ENCODE results near the gene PDZRN4. TPM values are rescaled to one million over a fixed set of nuclear protein-coding genes. Genes with fewer than 3 reads are reported as not detected.

Gene PDZRN4
- polyA plus RNA-seq, 2 of the 4 experiments (the other 2 are of a cell fraction) = 0.03 TPM

DNA sequence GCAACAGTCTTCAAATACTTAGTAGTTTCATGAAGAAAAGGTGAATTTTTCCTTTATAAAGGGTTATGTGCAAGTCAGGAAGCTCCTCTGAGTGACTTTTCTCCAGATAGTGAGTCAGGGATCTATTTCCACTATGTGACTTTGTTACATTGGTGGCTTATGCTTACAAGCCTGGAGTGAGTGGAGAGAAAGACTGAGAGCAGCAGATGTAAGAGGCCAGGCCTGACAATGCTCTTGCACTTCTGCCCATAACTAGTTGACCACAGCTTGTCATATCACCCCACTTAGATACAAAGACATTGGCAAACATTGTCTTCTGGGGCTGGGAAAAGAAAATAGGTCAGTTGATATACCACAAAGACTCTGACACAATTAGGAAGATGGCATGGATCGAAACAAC lies 236.5 kb downstream of the PDZRN4 start:
- WGBS (ENCODE audit: missing lambda C conversion rate) = 14% methylated on average over 1 of the region's 1 CpG
- ChIA-PET CTCF (no interaction called here), POLR2A (no interaction called here)
- Histone ChIP-seq H3K9me3 (no peaks in the 10 kb centered on the region), H3K4me1 (no peaks in the 10 kb centered on the region), H3K27ac (no peak overlapping the region), H3K4me3 (no peak overlapping the region), H3K4me2 (no peak overlapping the region)
- TF ChIP-seq RCOR1 (IDR thresholded peaks at IDR 0.05; ENCODE audit: low read depth, low read length) (no peak), FOSB (CRISPR knock-in tag; IDR thresholded peaks at IDR 0.05) (no peak), EP300 (IDR thresholded peaks at IDR 0.05) (no peak), NFE2L2 (conservative IDR thresholded peaks at IDR 0.05; ENCODE audit: low read length) (no peak), MYC (IDR thresholded peaks at IDR 0.05; ENCODE audit: borderline replicate concordance, low read length) (no peak)
- TF ChIP-seq, protein P1, sequence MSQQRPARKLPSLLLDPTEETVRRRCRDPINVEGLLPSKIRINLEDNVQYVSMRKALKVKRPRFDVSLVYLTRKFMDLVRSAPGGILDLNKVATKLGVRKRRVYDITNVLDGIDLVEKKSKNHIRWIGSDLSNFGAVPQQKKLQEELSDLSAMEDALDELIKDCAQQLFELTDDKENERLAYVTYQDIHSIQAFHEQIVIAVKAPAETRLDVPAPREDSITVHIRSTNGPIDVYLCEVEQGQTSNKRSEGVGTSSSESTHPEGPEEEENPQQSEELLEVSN (IDR thresholded peaks at IDR 0.05; ENCODE audit: borderline replicate concordance, low read depth) = no peak
- DNase-seq (ENCODE audit: low read depth in 1 of 2, low spot score in 1 of 2) (no peak), FAIRE-seq (no peak), ATAC-seq (no peak)

DNA sequence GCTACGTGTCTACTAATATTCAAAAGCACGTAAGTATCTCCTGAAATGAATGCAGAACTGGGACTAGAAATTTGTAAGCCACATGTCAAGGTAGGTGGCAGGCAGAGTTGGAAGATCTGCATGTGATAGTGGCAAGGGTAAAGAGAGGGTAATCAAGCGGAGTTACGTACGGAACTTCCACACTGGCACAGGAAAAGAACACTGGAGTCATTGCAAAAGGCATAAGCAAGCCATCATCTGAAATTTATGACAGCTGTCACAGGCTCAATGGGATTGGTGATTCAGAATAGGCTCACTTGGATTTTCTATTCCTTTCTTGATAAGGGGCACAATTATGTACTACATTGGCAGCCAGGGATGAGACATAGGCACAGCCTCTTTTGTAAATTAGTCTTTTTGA lies 245.3 kb downstream of the PDZRN4 start:
- no peak for ATAC-seq
- WGBS (ENCODE audit: missing lambda C conversion rate) = 49% methylated on average over 5 of the region's 5 CpGs
- CTCF ChIA-PET = no interaction called here
- POLR2A ChIA-PET = no interaction called here
- FAIRE-seq = no peak
- Histone ChIP-seq H3K4me3 (no peak overlapping the region), H3K9me3 (no peaks in the 10 kb centered on the region), H3K4me1 (no peaks in the 10 kb centered on the region), H3K27ac (no peak overlapping the region), H3K4me2 (no peak overlapping the region)
- no peak for DNase-seq (ENCODE audit: low read depth in 1 of 2, low spot score in 1 of 2)
- TF ChIP-seq JUN (IDR thresholded peaks at IDR 0.05) = no peak
- no peak for TF ChIP-seq FOSB (CRISPR knock-in tag; IDR thresholded peaks at IDR 0.05)
- no peak for TF ChIP-seq EHMT2 (IDR thresholded peaks at IDR 0.05; ENCODE audit: low read depth)

DNA sequence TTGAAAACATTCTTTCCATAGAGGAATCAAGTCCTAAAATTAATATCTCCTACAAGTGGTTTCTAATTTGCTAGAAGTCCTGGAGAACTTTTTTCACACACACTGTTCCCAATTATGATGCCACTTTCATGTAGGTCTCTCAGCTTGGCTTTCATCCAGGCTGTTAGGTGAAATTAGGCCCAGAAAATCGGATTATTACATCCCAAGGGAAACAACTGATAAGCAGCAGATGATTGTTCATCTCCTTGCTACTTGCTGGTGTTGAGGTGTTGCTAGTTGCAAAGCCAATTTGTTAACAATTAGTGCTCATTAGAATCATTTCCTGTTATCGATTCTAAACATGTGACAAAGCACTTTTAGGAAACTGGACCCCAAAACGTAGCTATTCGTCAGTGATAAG lies 248.0 kb downstream of the PDZRN4 start:
- no peak for DNase-seq (ENCODE audit: low read depth in 1 of 2, low spot score in 1 of 2)
- TF ChIP-seq POLR2A (IDR thresholded peaks at IDR 0.05; ENCODE audit: low read length) (no peak), HEYL (CRISPR knock-in tag; IDR thresholded peaks at IDR 0.05) (no peak), POLR2AphosphoS2 (conservative IDR thresholded peaks at IDR 0.05; ENCODE audit: low read length) (no peak), PHF8 (IDR thresholded peaks at IDR 0.05; ENCODE audit: borderline replicate concordance, low read depth) (no peak), KDM1A (IDR thresholded peaks at IDR 0.05; ENCODE audit: low read depth) (no peak), NFE2L2 (conservative IDR thresholded peaks at IDR 0.05; ENCODE audit: low read length) (no peak), HOXB13 (CRISPR knock-in tag; IDR thresholded peaks at IDR 0.05; ENCODE audit: low read depth) (no peak), RAD21 (conservative IDR thresholded peaks at IDR 0.05 in 1 of 2, IDR thresholded peaks at IDR 0.05 in 1 of 2) (no peak), CBX2 (IDR thresholded peaks at IDR 0.05; ENCODE audit: borderline replicate concordance, low read depth) (no peak), JUN (IDR thresholded peaks at IDR 0.05) (no peak), CBX8 (IDR thresholded peaks at IDR 0.05) (no peak), RNF2 (IDR thresholded peaks at IDR 0.05; ENCODE audit: borderline replicate concordance, low read depth) (no peak), EP300 (IDR thresholded peaks at IDR 0.05) (no peak), TP53 (CRISPR knock-in tag; IDR thresholded peaks at IDR 0.05) (no peak)
- TF ChIP-seq, protein P1 (IDR thresholded peaks at IDR 0.05; ENCODE audit: borderline replicate concordance, low read depth) = no peak
- H3K4me1 ChIP-seq = no peaks in the 10 kb centered on the region
- ChIA-PET POLR2A (no interaction called here), CTCF (no interaction called here)
- no peak overlapping the region for H3K27ac ChIP-seq
- no peak overlapping the region for H3K4me3 ChIP-seq
- H3K4me2 ChIP-seq = no peak overlapping the region
- H3K9me3 ChIP-seq = no peaks in the 10 kb centered on the region
- WGBS (ENCODE audit: missing lambda C conversion rate) = 15% methylated on average over 4 of the region's 4 CpGs
- ATAC-seq = no peak
- FAIRE-seq = no peak

DNA sequence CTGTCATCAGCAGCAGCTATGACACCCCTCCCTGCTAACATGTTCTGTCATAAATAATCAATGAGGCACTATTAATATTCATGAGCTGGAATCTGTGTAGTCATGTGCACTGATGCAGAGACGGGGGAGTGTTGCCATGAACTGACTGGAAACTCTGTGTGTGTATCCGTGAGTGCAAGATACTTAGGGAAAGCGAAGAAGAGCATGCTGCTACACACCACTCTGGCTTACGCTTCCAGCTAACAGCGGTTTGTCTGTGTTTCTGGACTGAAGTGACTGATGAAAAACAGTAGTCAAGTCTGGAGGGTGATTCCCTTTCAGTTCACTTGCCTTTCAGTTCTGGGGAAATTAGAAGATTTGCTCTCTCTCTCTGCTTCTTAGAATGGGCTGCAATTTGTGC lies 249.4 kb downstream of the PDZRN4 start:
- no peak for DNase-seq (ENCODE audit: low read depth in 1 of 2, low spot score in 1 of 2)
- ChIA-PET CTCF (no interaction called here), POLR2A (no interaction called here)
- ATAC-seq = no peak
- Histone ChIP-seq H3K4me1 (no peaks in the 10 kb centered on the region), H3K4me3 (no peak overlapping the region), H3K9me3 (no peaks in the 10 kb centered on the region), H3K4me2 (no peak overlapping the region), H3K27ac (no peak overlapping the region)
- FAIRE-seq = no peak
- 36% methylated on average over 5 of the region's 5 CpGs for WGBS (ENCODE audit: missing lambda C conversion rate)
- TF ChIP-seq NFE2L2 (conservative IDR thresholded peaks at IDR 0.05; ENCODE audit: low read length) (no peak), PHF8 (IDR thresholded peaks at IDR 0.05; ENCODE audit: borderline replicate concordance, low read depth) (no peak), FOSL2 (IDR thresholded peaks at IDR 0.05) (no peak), FOSL2 (CRISPR knock-in tag; IDR thresholded peaks at IDR 0.05) (no peak), CHD4 (IDR thresholded peaks at IDR 0.05; ENCODE audit: borderline replicate concordance) (no peak), ZSCAN20 (CRISPR knock-in tag; IDR thresholded peaks at IDR 0.05) (no peak), JUNB (IDR thresholded peaks at IDR 0.05) (no peak), RAD21 (conservative IDR thresholded peaks at IDR 0.05 in 1 of 2, IDR thresholded peaks at IDR 0.05 in 1 of 2) (no peak), MAFK (IDR thresholded peaks at IDR 0.05; ENCODE audit: partially characterized antibody) (no peak)
- TF ChIP-seq, protein P2, sequence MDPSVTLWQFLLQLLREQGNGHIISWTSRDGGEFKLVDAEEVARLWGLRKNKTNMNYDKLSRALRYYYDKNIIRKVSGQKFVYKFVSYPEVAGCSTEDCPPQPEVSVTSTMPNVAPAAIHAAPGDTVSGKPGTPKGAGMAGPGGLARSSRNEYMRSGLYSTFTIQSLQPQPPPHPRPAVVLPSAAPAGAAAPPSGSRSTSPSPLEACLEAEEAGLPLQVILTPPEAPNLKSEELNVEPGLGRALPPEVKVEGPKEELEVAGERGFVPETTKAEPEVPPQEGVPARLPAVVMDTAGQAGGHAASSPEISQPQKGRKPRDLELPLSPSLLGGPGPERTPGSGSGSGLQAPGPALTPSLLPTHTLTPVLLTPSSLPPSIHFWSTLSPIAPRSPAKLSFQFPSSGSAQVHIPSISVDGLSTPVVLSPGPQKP (IDR thresholded peaks at IDR 0.05; ENCODE audit: low read depth, low read length) = no peak
- TF ChIP-seq, protein P3, sequence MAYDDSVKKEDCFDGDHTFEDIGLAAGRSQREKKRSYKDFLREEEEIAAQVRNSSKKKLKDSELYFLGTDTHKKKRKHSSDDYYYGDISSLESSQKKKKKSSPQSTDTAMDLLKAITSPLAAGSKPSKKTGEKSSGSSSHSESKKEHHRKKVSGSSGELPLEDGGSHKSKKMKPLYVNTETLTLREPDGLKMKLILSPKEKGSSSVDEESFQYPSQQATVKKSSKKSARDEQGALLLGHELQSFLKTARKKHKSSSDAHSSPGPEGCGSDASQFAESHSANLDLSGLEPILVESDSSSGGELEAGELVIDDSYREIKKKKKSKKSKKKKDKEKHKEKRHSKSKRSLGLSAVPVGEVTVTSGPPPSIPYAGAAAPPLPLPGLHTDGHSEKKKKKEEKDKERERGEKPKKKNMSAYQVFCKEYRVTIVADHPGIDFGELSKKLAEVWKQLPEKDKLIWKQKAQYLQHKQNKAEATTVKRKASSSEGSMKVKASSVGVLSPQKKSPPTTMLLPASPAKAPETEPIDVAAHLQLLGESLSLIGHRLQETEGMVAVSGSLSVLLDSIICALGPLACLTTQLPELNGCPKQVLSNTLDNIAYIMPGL (CRISPR knock-in tag; IDR thresholded peaks at IDR 0.05; ENCODE audit: borderline replicate concordance) = no peak
- TF ChIP-seq, protein P4, sequence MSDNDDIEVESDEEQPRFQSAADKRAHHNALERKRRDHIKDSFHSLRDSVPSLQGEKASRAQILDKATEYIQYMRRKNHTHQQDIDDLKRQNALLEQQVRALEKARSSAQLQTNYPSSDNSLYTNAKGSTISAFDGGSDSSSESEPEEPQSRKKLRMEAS (IDR thresholded peaks at IDR 0.05) = no peak
